CD4-positive, alpha-beta T cell treated with Interleukin-17A for 4 hours (primary cell): Measurements from ENCODE around the gene TRIM3.

Experiments used
- DNase-seq: peaks from one replicate; pipeline ENCODE4 v3.0.0-alpha.2; 2020; ENCODE audit warnings: mixed read lengths

The TRIM3 gene

DNA sequence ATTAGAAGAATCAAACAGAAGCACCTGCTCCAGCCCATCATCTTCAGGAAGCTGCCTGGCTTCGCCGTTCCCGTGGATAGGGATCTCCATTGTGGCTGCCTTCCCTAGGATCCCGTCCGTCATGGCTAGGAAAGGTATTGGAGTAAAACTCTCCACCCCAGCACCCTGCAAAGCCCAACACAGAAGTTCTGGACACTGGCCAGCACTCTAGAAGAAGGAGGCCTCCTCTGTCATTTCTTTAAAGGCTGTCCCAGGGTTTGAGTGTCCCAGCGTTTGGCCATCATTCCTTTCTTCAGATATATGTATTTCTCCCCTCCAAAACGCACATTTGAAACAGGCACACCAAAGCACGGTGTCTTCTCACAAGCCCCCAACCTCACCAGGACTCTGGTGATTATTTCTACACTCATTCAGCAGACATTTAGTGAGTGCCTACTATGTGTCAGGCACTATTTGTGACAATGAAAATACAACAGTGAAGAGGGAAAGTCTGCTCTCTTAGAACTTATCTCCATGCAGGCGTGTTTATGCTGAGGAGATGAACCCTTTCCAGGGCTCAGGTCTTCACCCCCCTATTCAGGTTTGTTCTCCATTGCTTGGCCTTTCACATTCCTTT, 6.7 kb upstream of the TRIM3 start:
- no peak for DNase-seq

GRCh38 chr11:6476571-6476970, 2.8 kb upstream of the TRIM3 start:
- DNase-seq, result no peak

DNA sequence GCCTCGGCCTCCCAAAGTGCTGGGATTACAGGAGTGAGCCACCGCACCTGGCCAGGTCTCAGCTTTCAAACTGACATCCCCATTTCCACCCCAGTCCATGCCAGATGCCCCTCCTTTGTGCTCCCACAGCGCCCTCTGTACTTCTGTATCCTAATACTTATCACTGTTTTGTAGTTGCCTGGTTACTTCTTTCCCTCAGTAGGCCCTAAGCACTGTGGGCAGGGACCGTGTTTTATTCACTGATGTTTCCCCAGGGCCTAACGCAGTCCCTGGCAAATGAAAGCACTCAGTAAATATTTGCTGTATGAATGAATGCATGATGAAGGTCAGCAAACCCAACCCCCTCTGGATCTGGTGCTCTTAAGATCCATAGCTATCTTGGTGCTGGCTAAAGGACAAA, 2.2 kb upstream of the TRIM3 start:
- DNase-seq, result no peak

DNA sequence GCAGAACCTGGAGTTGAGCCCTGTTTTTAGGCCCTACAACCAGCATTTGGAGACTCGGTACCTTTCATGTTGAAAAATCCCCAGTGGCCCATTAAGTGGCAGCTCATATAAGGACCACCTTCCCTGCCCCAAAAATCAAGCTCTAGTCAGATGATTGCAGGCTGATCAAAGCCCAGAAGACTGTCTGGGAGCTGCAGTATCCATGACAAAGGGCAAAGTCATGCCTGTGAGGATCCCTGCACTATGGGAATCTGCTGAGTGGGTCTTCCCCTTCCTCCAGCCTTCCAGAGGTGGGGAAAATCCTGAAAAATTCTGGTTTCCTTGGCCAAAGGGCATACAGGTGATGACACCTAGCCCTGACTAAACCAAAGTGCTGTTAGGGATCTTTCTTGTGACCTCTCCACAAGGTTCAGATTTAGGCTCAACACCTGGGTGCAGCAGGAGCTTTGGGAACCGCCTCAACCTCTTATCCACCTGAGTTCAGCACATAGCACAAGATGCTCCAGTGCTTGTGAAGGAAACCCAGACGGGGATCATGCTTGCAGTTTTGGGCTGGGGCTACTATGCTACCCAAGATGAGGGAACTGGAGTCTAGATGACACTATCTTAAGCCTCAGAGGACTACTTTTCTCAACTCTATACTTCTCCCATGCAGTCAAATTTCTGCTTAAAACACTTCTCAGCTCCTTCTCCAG, 1.2 kb upstream of the TRIM3 start:
- DNase-seq, result no peak

DNA sequence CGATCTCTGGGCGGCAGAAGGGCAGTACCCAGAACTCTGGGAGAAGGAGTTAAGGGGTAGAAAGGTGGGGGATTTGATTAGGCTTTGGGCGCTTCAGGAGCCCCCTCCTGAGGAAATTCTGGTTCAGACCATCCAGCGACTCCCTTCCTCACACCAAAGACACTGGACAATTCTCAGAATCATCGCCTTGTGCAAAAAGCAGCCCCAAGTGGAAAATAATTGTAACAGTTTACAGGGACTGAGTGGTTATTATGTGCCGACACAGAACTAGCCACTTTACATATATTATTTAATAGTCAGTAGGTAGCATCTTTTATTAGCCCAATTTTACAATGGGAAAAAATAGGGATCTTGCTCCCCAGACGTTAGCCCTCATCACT, 662 bp upstream of the TRIM3 start:
- no peak for DNase-seq

DNA sequence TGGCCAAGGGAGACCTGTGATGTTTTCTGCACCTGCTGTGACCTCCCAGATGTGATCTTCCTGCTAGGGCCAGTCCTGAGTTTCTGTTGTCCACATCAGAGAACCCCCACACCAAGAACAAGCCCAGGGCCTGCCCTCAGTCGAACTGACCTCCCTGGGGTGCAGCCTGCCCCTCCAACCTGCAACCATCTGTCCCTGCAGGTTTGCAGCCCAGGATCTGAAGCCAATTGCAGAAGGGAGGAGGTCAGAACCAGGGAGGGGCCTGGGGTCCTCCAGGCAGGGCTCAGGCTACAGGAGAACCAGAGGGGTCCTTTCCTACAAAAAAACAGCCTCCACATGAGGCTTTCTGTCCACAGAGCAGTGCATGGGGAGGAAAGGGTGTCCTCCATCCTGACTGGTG, 807 bp downstream of the TRIM3 start:
- DNase-seq, result no peak

- DNase-seq, result no peak
These were observed 4.1 kb downstream of the TRIM3 start for GRCh38 chr11:6469599-6469998.

- no peak for DNase-seq
These were observed 4.8 kb downstream of the TRIM3 start for GRCh38 chr11:6468712-6469495.

- no peak for DNase-seq
These were observed 14.7 kb downstream of the TRIM3 start for GRCh38 chr11:6459099-6459450.

- no peak for DNase-seq
These were observed 15.2 kb downstream of the TRIM3 start for GRCh38 chr11:6458352-6459098.

DNA sequence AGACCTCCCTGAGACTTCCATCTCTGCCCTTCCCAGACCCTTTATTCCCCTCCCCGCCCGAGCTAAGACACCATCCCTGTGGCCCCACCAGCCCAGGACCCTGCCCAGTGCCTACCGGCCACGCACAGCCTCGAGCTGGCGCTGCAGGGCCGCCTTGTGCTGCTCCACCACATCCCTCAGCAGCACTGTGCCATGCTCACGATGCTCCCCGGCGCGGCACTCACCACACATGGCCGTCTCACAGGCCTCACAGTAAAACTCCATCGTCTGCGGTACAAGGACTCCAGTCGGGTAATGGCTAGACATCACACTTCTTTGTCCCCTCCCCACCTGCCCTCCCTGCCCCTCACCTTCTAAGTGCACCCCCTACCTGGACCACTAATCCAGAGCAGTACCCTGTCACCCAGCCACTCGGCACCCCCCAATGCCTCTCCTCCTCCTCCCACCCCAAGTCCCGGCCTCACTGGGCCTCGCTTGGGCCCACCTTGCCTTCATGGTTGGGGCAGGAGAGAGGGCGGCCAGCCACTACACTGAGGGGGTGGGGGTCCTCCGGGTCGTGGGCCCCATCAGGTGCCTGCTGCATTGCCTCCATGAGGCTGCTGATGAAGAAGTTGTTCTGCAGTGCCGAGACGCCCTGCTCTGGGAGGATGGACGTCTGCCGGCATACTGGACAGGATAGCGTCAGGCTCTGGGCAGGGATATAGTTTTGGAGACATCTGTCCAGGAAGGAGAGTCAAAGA, 16.0 kb downstream of the TRIM3 start:
- no peak for DNase-seq

- DNase-seq, result no peak
These were observed 17.2 kb downstream of the TRIM3 start for GRCh38 chr11:6456361-6457073.

- DNase-seq, result no peak
These were observed 18.7 kb downstream of the TRIM3 start for GRCh38 chr11:6455070-6455469.

GRCh38 chr11:6453152-6453551, 20.6 kb downstream of the TRIM3 start:
- DNase-seq, result no peak

- DNase-seq, result no peak
These were observed 21.5 kb downstream of the TRIM3 start for GRCh38 chr11:6452219-6452618.

DNA sequence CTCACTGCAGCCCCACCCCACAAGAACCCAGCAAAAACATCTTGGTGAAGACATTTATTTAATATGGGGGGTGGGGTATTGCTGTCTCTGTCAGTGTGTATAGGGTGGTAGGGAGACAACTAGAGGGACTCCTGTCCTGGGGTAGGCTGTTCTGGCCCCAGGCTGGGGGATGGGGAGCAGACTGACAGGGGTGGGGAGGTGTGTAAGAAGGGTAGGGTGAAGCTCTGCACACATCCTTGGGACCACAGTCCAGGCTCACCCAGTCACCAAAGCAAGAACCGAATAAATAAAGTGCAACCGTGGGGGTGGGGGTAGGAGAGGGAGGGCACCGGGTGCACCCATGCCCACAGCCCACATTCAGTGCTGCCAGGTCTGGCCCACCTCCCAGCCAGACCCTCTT, 25.2 kb downstream of the TRIM3 start:
- DNase-seq, result no peak

- DNase-seq, result peak; percentile 76
These were observed 30.3 kb downstream of the TRIM3 start for GRCh38 chr11:6443269-6444003.

- DNase-seq, result no peak
These were observed 31.3 kb downstream of the TRIM3 start for GRCh38 chr11:6442441-6442840.

DNA sequence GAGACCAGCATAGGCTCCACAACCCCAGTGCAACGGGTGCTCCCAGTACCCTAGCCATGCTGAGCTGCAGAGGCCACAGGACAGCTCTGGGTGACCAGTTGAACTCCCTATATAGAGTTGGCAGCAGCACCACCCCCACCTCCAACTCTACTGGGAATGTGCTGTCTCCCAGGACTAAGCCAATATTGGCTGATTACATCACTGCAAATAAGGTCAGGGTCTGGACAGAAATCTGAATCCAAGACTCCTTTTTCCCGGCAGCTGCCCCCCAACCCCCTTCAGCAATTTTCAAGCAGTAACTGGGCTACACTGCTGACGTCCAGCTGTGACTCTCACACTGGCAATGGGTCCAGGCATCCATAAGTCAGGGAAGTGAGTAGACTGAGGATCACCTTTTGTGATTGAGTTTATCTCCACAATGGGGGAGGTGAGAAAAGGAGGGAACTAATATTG, 32.8 kb downstream of the TRIM3 start, which contains the start of gene HPX:
Gene HPX, minus strand, starts transcription at position 82 of the 453 bp plus-strand sequence. Its CDS starts 24 bp downstream, at position 58.
- DNase-seq, result no peak

GRCh38 chr11:6438979-6439571, 34.7 kb downstream of the TRIM3 start:
- peak; percentile 67 for DNase-seq

- DNase-seq, result peak; percentile 12
These were observed 35.7 kb downstream of the TRIM3 start for GRCh38 chr11:6437993-6438392.
